GM04504 (cell line): ENCODE data around the gene PIK3C3.
"Not testable (repeated sequence)": the region's sequence is repeated elsewhere in the genome, so short reads cannot be mapped to it uniquely, and the experiment has no call there.

ENCODE experiments used
- DNase-seq: peaks from one replicate; pipeline ENCODE4 v3.0.0-alpha.2; 2012; ENCODE audit warnings: low read depth

PIK3C3 gene

GRCh38 chr18:42078711-42079110, 123.7 kb downstream of the PIK3C3 start:
- DNase-seq, result peak; percentile 3

GRCh38 chr18:42080340-42080739, 125.3 kb downstream of the PIK3C3 start:
- DNase-seq, result no peak

- no peak for DNase-seq
These were observed 127.6 kb downstream of the PIK3C3 start for GRCh38 chr18:42082415-42083234.

GRCh38 chr18:42086288-42086687, 131.3 kb downstream of the PIK3C3 start:
- no peak for DNase-seq

GRCh38 chr18:42087235-42087634, 132.2 kb downstream of the PIK3C3 start:
- no peak for DNase-seq

GRCh38 chr18:42087876-42088275, 132.8 kb downstream of the PIK3C3 start:
- DNase-seq, result no peak

GRCh38 chr18:42092848-42093247, 137.8 kb downstream of the PIK3C3 start:
- no peak for DNase-seq

- no peak for DNase-seq
These were observed 139.8 kb downstream of the PIK3C3 start for GRCh38 chr18:42094875-42095274.

GRCh38 chr18:42095732-42096377, 140.8 kb downstream of the PIK3C3 start:
- no peak for DNase-seq

- no peak for DNase-seq
These were observed 145.2 kb downstream of the PIK3C3 start for GRCh38 chr18:42100248-42100647.

GRCh38 chr18:42100911-42101310, 145.9 kb downstream of the PIK3C3 start:
- DNase-seq, result no peak

- DNase-seq, result no peak
These were observed 150.4 kb downstream of the PIK3C3 start for GRCh38 chr18:42105394-42105793.

- DNase-seq, result no peak
These were observed 151.8 kb downstream of the PIK3C3 start for GRCh38 chr18:42106784-42107183.

GRCh38 chr18:42107287-42107686, 152.3 kb downstream of the PIK3C3 start:
- no peak for DNase-seq

GRCh38 chr18:42107691-42108450, 152.8 kb downstream of the PIK3C3 start:
- no peak for DNase-seq

- not testable (repeated sequence) for DNase-seq
These were observed 157.1 kb downstream of the PIK3C3 start for GRCh38 chr18:42112147-42112546.

GRCh38 chr18:42112657-42113420, 157.8 kb downstream of the PIK3C3 start:
- no peak for DNase-seq

- DNase-seq, result peak; percentile 30
These were observed 158.6 kb downstream of the PIK3C3 start for GRCh38 chr18:42113529-42114191.

GRCh38 chr18:42114310-42114943, 159.4 kb downstream of the PIK3C3 start:
- peak; percentile 52 for DNase-seq

- no peak for DNase-seq
These were observed 171.6 kb downstream of the PIK3C3 start for GRCh38 chr18:42126586-42126985.
